ENCODE measurements around the gene PCF11.

DNA sequence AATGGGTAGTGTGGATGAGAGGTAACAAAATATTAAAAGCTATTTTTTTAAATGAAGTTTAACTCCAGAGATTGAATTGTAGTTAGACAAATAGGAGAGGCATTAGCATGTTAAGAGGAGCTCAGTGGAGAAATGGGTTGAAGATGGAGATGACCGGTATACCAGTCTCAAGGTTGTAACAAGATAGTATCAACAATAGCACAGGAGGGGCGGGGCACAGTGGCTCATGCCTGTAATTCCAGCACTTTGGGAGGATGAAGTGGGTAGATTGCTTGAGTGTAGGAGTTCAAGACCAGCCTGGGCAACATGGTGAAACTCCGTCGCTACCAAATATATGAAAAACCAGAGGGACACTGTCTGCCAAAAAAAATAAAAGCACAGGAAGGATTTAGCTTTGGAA lies 30.5 kb downstream of the PCF11 start:
- TF ChIP-seq POLR2AphosphoS5 (IDR thresholded peaks at IDR 0.05; ENCODE audit: low read depth, low read length) (no peak), TAF1 (IDR thresholded peaks at IDR 0.05; ENCODE audit: borderline replicate concordance, insufficient read depth, low read length) (no peak)
- TF ChIP-seq, protein P1, sequence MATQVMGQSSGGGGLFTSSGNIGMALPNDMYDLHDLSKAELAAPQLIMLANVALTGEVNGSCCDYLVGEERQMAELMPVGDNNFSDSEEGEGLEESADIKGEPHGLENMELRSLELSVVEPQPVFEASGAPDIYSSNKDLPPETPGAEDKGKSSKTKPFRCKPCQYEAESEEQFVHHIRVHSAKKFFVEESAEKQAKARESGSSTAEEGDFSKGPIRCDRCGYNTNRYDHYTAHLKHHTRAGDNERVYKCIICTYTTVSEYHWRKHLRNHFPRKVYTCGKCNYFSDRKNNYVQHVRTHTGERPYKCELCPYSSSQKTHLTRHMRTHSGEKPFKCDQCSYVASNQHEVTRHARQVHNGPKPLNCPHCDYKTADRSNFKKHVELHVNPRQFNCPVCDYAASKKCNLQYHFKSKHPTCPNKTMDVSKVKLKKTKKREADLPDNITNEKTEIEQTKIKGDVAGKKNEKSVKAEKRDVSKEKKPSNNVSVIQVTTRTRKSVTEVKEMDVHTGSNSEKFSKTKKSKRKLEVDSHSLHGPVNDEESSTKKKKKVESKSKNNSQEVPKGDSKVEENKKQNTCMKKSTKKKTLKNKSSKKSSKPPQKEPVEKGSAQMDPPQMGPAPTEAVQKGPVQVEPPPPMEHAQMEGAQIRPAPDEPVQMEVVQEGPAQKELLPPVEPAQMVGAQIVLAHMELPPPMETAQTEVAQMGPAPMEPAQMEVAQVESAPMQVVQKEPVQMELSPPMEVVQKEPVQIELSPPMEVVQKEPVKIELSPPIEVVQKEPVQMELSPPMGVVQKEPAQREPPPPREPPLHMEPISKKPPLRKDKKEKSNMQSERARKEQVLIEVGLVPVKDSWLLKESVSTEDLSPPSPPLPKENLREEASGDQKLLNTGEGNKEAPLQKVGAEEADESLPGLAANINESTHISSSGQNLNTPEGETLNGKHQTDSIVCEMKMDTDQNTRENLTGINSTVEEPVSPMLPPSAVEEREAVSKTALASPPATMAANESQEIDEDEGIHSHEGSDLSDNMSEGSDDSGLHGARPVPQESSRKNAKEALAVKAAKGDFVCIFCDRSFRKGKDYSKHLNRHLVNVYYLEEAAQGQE (IDR thresholded peaks at IDR 0.05; ENCODE audit: insufficient read depth in 1 of 2, low read depth in 2 of 2, low read length in 2 of 2), result no peak

Measured in PFSK-1 (cell line).